ENCODE results near the gene SLC9A9. TPM values are rescaled to one million over a fixed set of nuclear protein-coding genes. Genes with fewer than 3 reads are reported as not detected.

SLC9A9 gene
- total RNA-seq, 1 experiment from 2014 or later = 1.5 TPM

- CTCF ChIA-PET = interaction anchor here (0.6 kb wide), 1 partner anchor 383 kb away, joined by 5 read pairs; no protein-coding TSS in a partner anchor
- BruUV-seq (replicated peaks) = no TSS peak
- TF ChIP-seq CTCF (IDR thresholded peaks at IDR 0.05; ENCODE audit: unreplicated experiment) = no peak
- DNase-seq = no peak
- Mint-ChIP-seq H3K27ac (ENCODE audit: unreplicated experiment) (no peak overlapping the region), H3K9me3 (ENCODE audit: low read depth, unreplicated experiment) (peaks cover 2% of the 10 kb centered on the region), H3K36me3 (ENCODE audit: insufficient read depth, unreplicated experiment) (no peaks in the 10 kb centered on the region), H3K4me1 (ENCODE audit: low read depth, unreplicated experiment) (no peaks in the 10 kb centered on the region), H3K27me3 (ENCODE audit: unreplicated experiment) (no peaks in the 10 kb centered on the region), H3K4me3 (ENCODE audit: low read depth, unreplicated experiment) (no peak overlapping the region)
- intact Hi-C loops (cut with micrococcal nuclease; ENCODE audit: unreplicated experiment) = no loop called here
Measured at GRCh38 chr3:143414571-143415253, 433.6 kb downstream of the SLC9A9 start.

- no peaks in the 10 kb centered on the region for H3K36me3 Mint-ChIP-seq (ENCODE audit: insufficient read depth, unreplicated experiment)
- CTCF ChIA-PET = interaction anchor here (0.7 kb wide), 1 partner anchor 92 kb away, joined by 3 read pairs; no protein-coding TSS in a partner anchor
- no peaks in the 10 kb centered on the region for H3K27me3 Mint-ChIP-seq (ENCODE audit: unreplicated experiment)
- BruUV-seq (replicated peaks) = no TSS peak
- no peak overlapping the region for H3K27ac Mint-ChIP-seq (ENCODE audit: unreplicated experiment)
- intact Hi-C loops (cut with micrococcal nuclease; ENCODE audit: unreplicated experiment) = no loop called here
- H3K4me3 Mint-ChIP-seq (ENCODE audit: low read depth, unreplicated experiment) = no peak overlapping the region
- peaks cover 2% of the 10 kb centered on the region for H3K9me3 Mint-ChIP-seq (ENCODE audit: low read depth, unreplicated experiment)
- H3K4me1 Mint-ChIP-seq (ENCODE audit: low read depth, unreplicated experiment) = no peaks in the 10 kb centered on the region
- no peak for DNase-seq
- TF ChIP-seq CTCF (IDR thresholded peaks at IDR 0.05; ENCODE audit: unreplicated experiment) = no peak
Measured at GRCh38 chr3:143413372-143413771, 434.9 kb downstream of the SLC9A9 start.

DNA sequence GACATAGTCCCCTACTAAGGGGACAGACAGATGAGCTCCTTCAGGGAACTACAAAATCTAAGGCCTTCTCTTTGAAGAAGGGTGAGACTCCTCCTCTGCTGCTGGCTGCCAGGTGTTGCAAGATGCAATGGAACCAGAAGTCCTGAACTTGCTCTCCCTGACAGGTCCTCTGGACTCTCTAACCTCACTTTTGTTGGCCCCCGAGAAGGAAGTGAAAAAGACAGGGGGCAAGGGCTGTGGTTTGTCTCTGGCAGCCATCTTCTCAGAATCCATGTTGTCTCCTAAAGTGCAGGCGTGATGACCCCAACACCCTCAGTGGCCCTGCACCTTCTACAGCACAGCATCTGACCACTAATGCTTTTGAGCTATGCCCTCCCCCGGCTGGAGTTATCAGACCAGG, 436.2 kb downstream of the SLC9A9 start:
- BruUV-seq (replicated peaks) = no TSS peak
- DNase-seq = no peak
- Mint-ChIP-seq H3K4me1 (ENCODE audit: low read depth, unreplicated experiment) (no peaks in the 10 kb centered on the region), H3K4me3 (ENCODE audit: low read depth, unreplicated experiment) (no peak overlapping the region), H3K27ac (ENCODE audit: unreplicated experiment) (no peak overlapping the region), H3K36me3 (ENCODE audit: insufficient read depth, unreplicated experiment) (no peaks in the 10 kb centered on the region), H3K27me3 (ENCODE audit: unreplicated experiment) (no peaks in the 10 kb centered on the region), H3K9me3 (ENCODE audit: low read depth, unreplicated experiment) (peaks cover 2% of the 10 kb centered on the region)
- no peak for TF ChIP-seq CTCF (IDR thresholded peaks at IDR 0.05; ENCODE audit: unreplicated experiment)
- intact Hi-C loops (cut with micrococcal nuclease; ENCODE audit: unreplicated experiment) = no loop called here
- CTCF ChIA-PET = interaction anchor here (0.7 kb wide), 1 partner anchor 71 kb away, joined by 3 read pairs; no protein-coding TSS in a partner anchor

- CTCF ChIA-PET = no interaction called here
- no peak overlapping the region for H3K4me3 Mint-ChIP-seq (ENCODE audit: low read depth, unreplicated experiment)
- TF ChIP-seq CTCF (IDR thresholded peaks at IDR 0.05; ENCODE audit: unreplicated experiment) = no peak
- H3K27ac Mint-ChIP-seq (ENCODE audit: unreplicated experiment) = no peak overlapping the region
- no TSS peak for BruUV-seq (replicated peaks)
- H3K9me3 Mint-ChIP-seq (ENCODE audit: low read depth, unreplicated experiment) = no peaks in the 10 kb centered on the region
- DNase-seq = no peak
- intact Hi-C loops (cut with micrococcal nuclease; ENCODE audit: unreplicated experiment) = no loop called here
- H3K27me3 Mint-ChIP-seq (ENCODE audit: unreplicated experiment) = no peaks in the 10 kb centered on the region
- no peaks in the 10 kb centered on the region for H3K36me3 Mint-ChIP-seq (ENCODE audit: insufficient read depth, unreplicated experiment)
- H3K4me1 Mint-ChIP-seq (ENCODE audit: low read depth, unreplicated experiment) = no peaks in the 10 kb centered on the region
Measured at GRCh38 chr3:143410259-143410658, 438.0 kb downstream of the SLC9A9 start.

All from Calu3 (cell line).